Left lung (tissue), 10 donors: ENCODE measurements around the gene CFAP90. TPM values are rescaled to one million over a fixed set of nuclear protein-coding genes. Genes with fewer than 3 reads are reported as not detected.

Experiments used
- ATAC-seq: fragments of 200-7000 bp; cut with Tn5 transposase; one replicate; pipeline ENCODE4 v1.9.1; 2020; ENCODE audit warnings: moderate library complexity
- DNase-seq, 4 donors: peaks; one replicate each; pipeline ENCODE4 v3.0.0-alpha.2; 2013 to 2020
- H3K27ac ChIP-seq, 2 donors: fragments of 200-600 bp; sonication (generic) in 1 of 2; one replicate each; pipeline versions ENCODE4 v1.5.0 to v1.8.0; 2020 to 2021
- H3K27me3 ChIP-seq, 2 donors: fragments of 200-600 bp; sonication (generic) in 1 of 2; one replicate each; pipeline versions ENCODE4 v1.5.0 to v1.8.0; 2020 to 2021
- H3K36me3 ChIP-seq, 2 donors: fragments of 200-600 bp; sonication (generic) in 1 of 2; one replicate each; pipeline versions ENCODE4 v1.5.0 to v1.8.0; 2020 to 2021
- H3K4me1 ChIP-seq, 2 donors: fragments of 200-600 bp; one replicate each; pipeline ENCODE4 v1.8.0; 2021
- H3K4me3 ChIP-seq, 2 donors: fragments of 200-600 bp; sonication (generic) in 1 of 2; one replicate each; pipeline versions ENCODE4 v1.5.0 to v1.8.0; 2020 to 2021; ENCODE audit warnings: mild to moderate bottlenecking in 1 of 2
- H3K9me3 ChIP-seq, 2 donors: fragments of 200-600 bp; sonication (generic) in 1 of 2; one replicate each; pipeline versions ENCODE4 v1.5.0 to v1.8.0; 2020 to 2021
- CTCF ChIP-seq, 2 donors: fragments of 200-600 bp; sonication (generic) in 1 of 2; IDR thresholded peaks; one replicate each; pipeline versions ENCODE4 v1.5.0 to v1.8.0; 2021; ENCODE audit warnings: antibody characterized with exemption in 2 of 2
- intact Hi-C, 2 donors: fragments of 100-400 bp; cut with DNase I; formaldehyde crosslinking; loops; one replicate each; pipeline versions ENCODE4 v1.11.2 to v1.14.2; 2022
- polyA plus RNA-seq, 6 donors: library from polyadenylated mRNA; unstranded; fragments of 120-200 nt; gene quantifications; one replicate each; pipeline ENCODE4 v1.2.1, GENCODE V29; 2013; ENCODE audit not compliant: insufficient read length in 6 of 6
- total RNA-seq, 2 donors: library from RNA; stranded (reverse); fragmentation: NEBNext Ultra II Directional; extraction: Animal tissue kit (Norgen Biotek cat#: 25700); gene quantifications; one replicate each; pipeline ENCODE4 v1.2.1, GENCODE V29; 2021
- donor health status: DM: no; HTN: yes; CAD: no.
- donor health status: DM: no; HTN: no; CAD: no.

CFAP90 gene
- total and polyA plus RNA-seq, 8 donors = 0.82 to 10.5 (median 5.9) TPM

- ATAC-seq (no peak), DNase-seq (no peak)
- Histone ChIP-seq H3K27ac (no peak overlapping the region), H3K36me3 (no peaks in the 10 kb centered on the region), H3K4me1 (peaks cover 0 to 14% of the 10 kb centered on the region in 2 donors), H3K9me3 (no peaks in the 10 kb centered on the region), H3K4me3 (no peak overlapping the region), H3K27me3 (no peaks in the 10 kb centered on the region)
- intact Hi-C loops = no loop called here
- TF ChIP-seq CTCF (IDR thresholded peaks at IDR 0.05) = no peak
Measured at GRCh38 chr5:7802855-7803254, 48.1 kb downstream of the CFAP90 start.

GRCh38 chr5:7801891-7802614 is 48.9 kb downstream of the CFAP90 start:
- TF ChIP-seq CTCF (IDR thresholded peaks at IDR 0.05) = no peak
- H3K4me3 ChIP-seq = no peak overlapping the region
- H3K27ac ChIP-seq = no peak overlapping the region
- no peaks in the 10 kb centered on the region for H3K27me3 ChIP-seq
- DNase-seq (no peak), ATAC-seq (peak; percentile 83)
- no peaks in the 10 kb centered on the region for H3K9me3 ChIP-seq
- no peaks in the 10 kb centered on the region for H3K36me3 ChIP-seq
- intact Hi-C loops = no loop called here
- peaks cover 0 to 14% of the 10 kb centered on the region in 2 donors for H3K4me1 ChIP-seq

- no peak for TF ChIP-seq CTCF (IDR thresholded peaks at IDR 0.05)
- DNase-seq (no peak), ATAC-seq (no peak)
- Histone ChIP-seq H3K4me3 (no peak overlapping the region), H3K9me3 (no peaks in the 10 kb centered on the region), H3K27me3 (no peaks in the 10 kb centered on the region), H3K4me1 (no peaks in the 10 kb centered on the region), H3K27ac (no peak overlapping the region), H3K36me3 (no peaks in the 10 kb centered on the region)
- intact Hi-C loops = no loop called here
Measured at GRCh38 chr5:7795306-7795705, 55.6 kb downstream of the CFAP90 start.

- Histone ChIP-seq H3K27me3 (no peaks in the 10 kb centered on the region), H3K27ac (no peak overlapping the region), H3K9me3 (no peaks in the 10 kb centered on the region), H3K4me3 (no peak overlapping the region), H3K36me3 (no peaks in the 10 kb centered on the region), H3K4me1 (no peaks in the 10 kb centered on the region)
- no peak for TF ChIP-seq CTCF (IDR thresholded peaks at IDR 0.05)
- intact Hi-C loops = no loop called here
- ATAC-seq (no peak), DNase-seq (no peak)
Measured at GRCh38 chr5:7794823-7795222, 56.1 kb downstream of the CFAP90 start.

- peak in 1 of 4 donors; percentile 2 for DNase-seq
- H3K9me3 ChIP-seq = no peaks in the 10 kb centered on the region
- TF ChIP-seq CTCF (IDR thresholded peaks at IDR 0.05) = no peak
- no peak for ATAC-seq
- H3K27ac ChIP-seq = no peak overlapping the region
- no peaks in the 10 kb centered on the region for H3K27me3 ChIP-seq
- no peaks in the 10 kb centered on the region for H3K4me1 ChIP-seq
- H3K36me3 ChIP-seq = no peaks in the 10 kb centered on the region
- no peak overlapping the region for H3K4me3 ChIP-seq
- intact Hi-C loops = no loop called here
Measured at GRCh38 chr5:7794311-7794710, 56.6 kb downstream of the CFAP90 start.
